Parathyroid adenoma (tissue), 2 donors: ENCODE results near the gene PCNX2.
"Not testable (repeated sequence)": the region's sequence is repeated elsewhere in the genome, so short reads cannot be mapped to it uniquely, and the experiment has no call there.

ENCODE experiments used
- H2AFZ ChIP-seq: fragments of 300-600 bp; sonication (generic); one replicate; pipeline ENCODE4 v1.7.0; 2017; ENCODE audit warnings: antibody characterized with exemption, mild to moderate bottlenecking
- H3K27ac ChIP-seq: fragments of 300-600 bp; sonication (generic); one replicate; pipeline ENCODE4 v1.7.0; 2017
- H3K27me3 ChIP-seq: fragments of 300-600 bp; sonication (generic); one replicate; pipeline ENCODE4 v1.7.0; 2017; ENCODE audit warnings: low read length; ENCODE audit not compliant: control insufficient read depth, insufficient read depth
- H3K36me3 ChIP-seq: fragments of 300-600 bp; sonication (generic); one replicate; pipeline ENCODE4 v1.7.0; 2017; ENCODE audit warnings: low read length; ENCODE audit not compliant: control insufficient read depth, insufficient read depth
- H3K4me1 ChIP-seq: fragments of 300-600 bp; sonication (generic); one replicate; pipeline ENCODE4 v1.7.0; 2017; ENCODE audit warnings: control low read depth
- H3K4me2 ChIP-seq: fragments of 300-600 bp; sonication (generic); one replicate; pipeline ENCODE4 v1.7.0; 2017; ENCODE audit warnings: low read length
- H3K4me3 ChIP-seq: fragments of 300-600 bp; sonication (generic); one replicate; pipeline ENCODE4 v1.7.0; 2017; ENCODE audit warnings: low read depth, low read length
- H3K79me2 ChIP-seq: fragments of 300-600 bp; sonication (generic); one replicate; pipeline ENCODE4 v1.7.0; 2017; ENCODE audit warnings: control low read depth
- H3K9ac ChIP-seq: fragments of 300-600 bp; sonication (generic); one replicate; pipeline ENCODE4 v1.7.0; 2017; ENCODE audit warnings: mild to moderate bottlenecking
- H3K9me3 ChIP-seq: fragments of 300-600 bp; sonication (generic); one replicate; pipeline ENCODE4 v1.7.0; 2017; ENCODE audit warnings: low read length; ENCODE audit not compliant: control insufficient read depth
- TF ChIP-seq, protein P1 (sequence below): fragments of 300-600 bp; sonication (generic); IDR thresholded peaks from one replicate; pipeline ENCODE4 v1.7.0; 2017; ENCODE audit warnings: antibody characterized with exemption, mild to moderate bottlenecking
- donor health status: primary hyperparathyroidism.

Gene PCNX2

DNA sequence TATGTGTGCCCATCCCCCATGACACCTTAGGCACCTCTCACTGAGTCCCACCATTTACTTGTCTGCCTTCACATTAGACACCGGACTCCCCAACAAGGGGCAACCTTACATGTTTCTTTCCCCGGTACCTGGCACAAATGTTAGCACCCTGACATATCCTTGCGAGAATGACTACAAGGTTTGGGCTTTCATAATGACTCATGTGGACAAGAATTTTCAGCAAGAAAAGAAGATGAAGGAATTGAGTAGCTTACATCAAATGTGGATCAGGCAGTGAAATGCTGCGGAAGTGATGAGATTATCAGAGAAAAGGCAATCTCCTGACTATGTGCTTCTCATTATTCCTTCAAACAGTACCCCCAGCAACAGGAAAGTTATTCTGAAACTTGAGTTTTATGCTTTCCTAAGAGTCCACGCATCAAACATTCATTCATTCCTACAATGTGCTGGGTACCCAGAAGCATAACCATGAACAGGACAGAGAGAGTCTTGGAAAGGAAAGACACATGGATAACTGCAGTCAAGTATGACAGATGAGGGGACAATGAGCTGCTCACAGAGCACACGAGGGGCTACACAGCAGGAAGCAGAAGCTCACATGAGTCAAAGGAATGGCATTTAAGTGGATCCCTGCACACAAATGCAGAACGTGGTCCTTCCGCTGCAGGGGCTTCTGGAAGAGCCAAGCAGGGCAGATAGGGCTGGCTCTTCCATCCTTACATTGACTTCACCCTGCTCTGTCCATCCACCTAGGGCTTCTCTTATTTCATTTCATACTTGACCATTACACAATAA lies 112.1 kb downstream of the PCNX2 start:
- Histone ChIP-seq H3K4me3 (no peak overlapping the region), H3K9me3 (no peaks in the 10 kb centered on the region), H2AFZ (no peak overlapping the region), H3K4me2 (no peak overlapping the region), H3K27me3 (no peaks in the 10 kb centered on the region), H3K27ac (no peak overlapping the region), H3K4me1 (no peaks in the 10 kb centered on the region), H3K9ac (no peak overlapping the region), H3K36me3 (no peaks in the 10 kb centered on the region), H3K79me2 (no peaks in the 10 kb centered on the region)
- TF ChIP-seq, protein P1, sequence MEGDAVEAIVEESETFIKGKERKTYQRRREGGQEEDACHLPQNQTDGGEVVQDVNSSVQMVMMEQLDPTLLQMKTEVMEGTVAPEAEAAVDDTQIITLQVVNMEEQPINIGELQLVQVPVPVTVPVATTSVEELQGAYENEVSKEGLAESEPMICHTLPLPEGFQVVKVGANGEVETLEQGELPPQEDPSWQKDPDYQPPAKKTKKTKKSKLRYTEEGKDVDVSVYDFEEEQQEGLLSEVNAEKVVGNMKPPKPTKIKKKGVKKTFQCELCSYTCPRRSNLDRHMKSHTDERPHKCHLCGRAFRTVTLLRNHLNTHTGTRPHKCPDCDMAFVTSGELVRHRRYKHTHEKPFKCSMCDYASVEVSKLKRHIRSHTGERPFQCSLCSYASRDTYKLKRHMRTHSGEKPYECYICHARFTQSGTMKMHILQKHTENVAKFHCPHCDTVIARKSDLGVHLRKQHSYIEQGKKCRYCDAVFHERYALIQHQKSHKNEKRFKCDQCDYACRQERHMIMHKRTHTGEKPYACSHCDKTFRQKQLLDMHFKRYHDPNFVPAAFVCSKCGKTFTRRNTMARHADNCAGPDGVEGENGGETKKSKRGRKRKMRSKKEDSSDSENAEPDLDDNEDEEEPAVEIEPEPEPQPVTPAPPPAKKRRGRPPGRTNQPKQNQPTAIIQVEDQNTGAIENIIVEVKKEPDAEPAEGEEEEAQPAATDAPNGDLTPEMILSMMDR: no peak

DNA sequence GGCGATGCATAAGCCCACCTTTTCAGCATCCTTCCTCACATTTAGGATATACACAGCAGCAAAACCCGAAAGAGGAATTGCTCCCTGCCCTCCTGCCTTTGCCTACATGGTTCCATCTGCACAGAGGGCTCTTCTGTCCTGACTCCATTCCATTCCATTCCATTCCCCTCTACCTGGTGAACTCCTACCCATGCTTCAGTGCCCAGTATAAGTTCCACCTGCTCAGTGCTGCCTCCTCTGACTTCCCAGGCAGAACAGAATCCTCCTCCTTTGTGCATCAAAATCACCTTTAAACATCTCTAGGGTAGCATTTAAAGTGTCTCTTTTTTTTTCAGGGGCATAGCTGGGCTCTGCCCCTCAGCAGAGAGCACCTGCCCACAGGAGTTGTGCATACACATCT lies 112.9 kb downstream of the PCNX2 start:
- no peak overlapping the region for H3K4me2 ChIP-seq
- no peak overlapping the region for H3K9ac ChIP-seq
- H3K36me3 ChIP-seq: no peaks in the 10 kb centered on the region
- no peak overlapping the region for H3K27ac ChIP-seq
- no peaks in the 10 kb centered on the region for H3K9me3 ChIP-seq
- no peak overlapping the region for H2AFZ ChIP-seq
- no peaks in the 10 kb centered on the region for H3K27me3 ChIP-seq
- no peak overlapping the region for H3K4me3 ChIP-seq
- TF ChIP-seq, protein P1: no peak
- no peaks in the 10 kb centered on the region for H3K4me1 ChIP-seq
- H3K79me2 ChIP-seq: no peaks in the 10 kb centered on the region

DNA sequence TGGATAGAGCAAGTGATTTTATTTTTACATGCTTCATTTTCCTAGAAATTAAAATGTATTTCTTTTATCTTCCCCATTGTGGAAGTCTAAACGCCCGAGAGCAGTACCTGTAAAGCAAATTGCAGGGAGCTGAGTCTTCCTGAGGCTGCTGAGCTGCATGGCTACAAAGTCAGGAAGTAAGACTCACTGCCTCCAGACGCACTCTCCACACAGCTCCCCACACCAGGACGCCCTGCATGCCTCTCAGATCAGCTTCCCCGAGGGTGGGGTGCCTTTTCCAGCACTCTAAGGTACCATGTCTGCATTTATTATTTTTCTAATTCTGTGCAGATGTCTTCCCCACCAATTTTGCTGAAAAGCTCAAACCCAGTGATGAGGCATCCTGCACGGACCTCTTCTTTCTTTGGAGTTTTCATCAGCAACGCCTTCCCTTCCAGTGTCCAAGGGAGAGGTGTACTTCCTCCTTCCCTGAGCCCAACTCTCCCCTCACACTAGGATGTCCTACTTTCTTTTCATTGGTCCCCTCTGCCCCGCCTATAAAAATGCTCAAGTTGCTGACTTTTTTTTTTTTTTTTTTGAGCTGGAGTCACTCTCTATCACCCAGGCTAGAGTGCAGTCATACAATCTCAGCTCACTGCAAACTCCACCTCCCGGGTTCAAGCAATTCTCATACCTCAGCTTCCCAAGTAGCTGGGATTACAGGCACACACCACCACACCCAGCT lies 114.7 kb downstream of the PCNX2 start:
- no peaks in the 10 kb centered on the region for H3K27me3 ChIP-seq
- H3K4me1 ChIP-seq: no peaks in the 10 kb centered on the region
- TF ChIP-seq, protein P1: no peak
- no peaks in the 10 kb centered on the region for H3K36me3 ChIP-seq
- no peak overlapping the region for H3K9ac ChIP-seq
- H2AFZ ChIP-seq: no peak overlapping the region
- no peaks in the 10 kb centered on the region for H3K9me3 ChIP-seq
- no peak overlapping the region for H3K27ac ChIP-seq
- no peaks in the 10 kb centered on the region for H3K79me2 ChIP-seq
- no peak overlapping the region for H3K4me2 ChIP-seq
- no peak overlapping the region for H3K4me3 ChIP-seq

DNA sequence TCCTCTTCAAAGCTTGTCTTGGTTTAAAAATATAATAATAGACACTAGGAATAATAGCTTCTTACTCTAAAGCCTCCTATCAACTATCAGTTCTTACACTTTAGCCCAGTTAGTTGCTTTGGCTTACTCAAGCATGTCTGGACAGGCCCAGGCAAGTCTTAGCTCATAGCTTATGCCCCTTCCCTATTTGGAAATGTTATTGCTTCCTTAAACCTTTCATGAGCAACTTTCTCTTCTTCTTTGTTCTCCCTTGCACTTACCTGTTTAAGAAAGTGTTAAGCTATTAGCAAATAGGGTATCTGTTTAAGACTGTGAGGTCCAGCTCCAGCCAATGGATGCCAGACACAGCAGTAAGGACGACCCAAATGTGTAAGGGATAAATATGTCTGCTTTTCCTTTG lies 115.9 kb downstream of the PCNX2 start:
- not testable (repeated sequence) for H3K36me3 ChIP-seq, H3K4me1 ChIP-seq, H2AFZ ChIP-seq, H3K4me3 ChIP-seq, H3K4me2 ChIP-seq, H3K27me3 ChIP-seq, H3K9ac ChIP-seq, H3K79me2 ChIP-seq, H3K27ac ChIP-seq, H3K9me3 ChIP-seq

DNA sequence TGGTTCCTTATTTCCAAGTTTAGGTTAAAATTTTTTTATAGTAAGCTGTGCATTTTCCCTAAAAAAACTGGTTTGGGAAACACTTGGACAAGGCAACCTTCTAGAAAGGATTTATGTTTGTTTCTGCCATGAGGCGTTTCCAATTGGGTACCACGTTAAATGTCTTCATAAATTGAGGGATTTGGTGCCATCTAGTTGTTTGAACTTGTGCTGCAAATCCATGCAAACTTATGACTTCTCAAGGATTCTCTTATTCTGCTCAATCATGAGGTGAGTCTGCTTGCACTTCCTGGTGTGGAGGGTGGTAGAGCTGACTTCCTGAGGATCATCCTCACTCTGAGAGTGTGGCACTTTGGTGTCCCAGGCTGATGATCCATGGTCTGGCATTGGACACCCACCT lies 123.3 kb downstream of the PCNX2 start:
- no peaks in the 10 kb centered on the region for H3K4me1 ChIP-seq
- H3K4me2 ChIP-seq: no peak overlapping the region
- no peak overlapping the region for H2AFZ ChIP-seq
- no peak overlapping the region for H3K9ac ChIP-seq
- no peak overlapping the region for H3K4me3 ChIP-seq
- TF ChIP-seq, protein P1: no peak
- H3K79me2 ChIP-seq: no peaks in the 10 kb centered on the region
- no peaks in the 10 kb centered on the region for H3K36me3 ChIP-seq
- H3K9me3 ChIP-seq: no peaks in the 10 kb centered on the region
- H3K27me3 ChIP-seq: no peaks in the 10 kb centered on the region
- H3K27ac ChIP-seq: no peak overlapping the region
